Astrocyte (in vitro differentiated cells and primary cell): ENCODE results near the gene LARP6. TPM values are rescaled to one million over a fixed set of nuclear protein-coding genes. Genes with fewer than 3 reads are reported as not detected.

ENCODE experiments used
- DNase-seq: peaks from one replicate; pipeline ENCODE4 v3.0.0-alpha.2; 2010; ENCODE audit warnings: low read depth
- FAIRE-seq: peaks from 2 replicates; lab custom pipeline; 2011; peaks lifted over from hg19 to GRCh38; lab: Jason Lieb, UNC
- H2AFZ ChIP-seq: 2 replicates; pipeline ENCODE4 v1.6.0; 2012; ENCODE audit warnings: low read depth, low read length, inconsistent platforms
- H3K27ac ChIP-seq: 2 replicates; pipeline ENCODE4 v1.5.1; 2011; ENCODE audit warnings: low read depth, low read length, inconsistent platforms
- H3K27me3 ChIP-seq: 2 replicates; pipeline ENCODE4 v1.6.0; 2011; ENCODE audit warnings: low read length, inconsistent platforms; ENCODE audit not compliant: insufficient read depth
- H3K36me3 ChIP-seq: 2 replicates; pipeline ENCODE4 v1.5.1; 2011; ENCODE audit warnings: low read length, inconsistent platforms; ENCODE audit not compliant: insufficient read depth
- H3K4me1 ChIP-seq: 2 replicates; pipeline ENCODE4 v1.5.1; 2011; ENCODE audit warnings: low read length, inconsistent platforms; ENCODE audit not compliant: insufficient read depth
- H3K4me2 ChIP-seq: 2 replicates; pipeline ENCODE4 v1.6.0; 2012; ENCODE audit warnings: low read length, inconsistent platforms
- H3K4me3 ChIP-seq: 2 replicates; pipeline ENCODE4 v1.5.1; 2011; ENCODE audit warnings: low read depth, mild to moderate bottlenecking, low read length, inconsistent platforms; ENCODE audit not compliant: insufficient read depth
- H3K79me2 ChIP-seq: 2 replicates; pipeline ENCODE4 v1.6.0; 2012; ENCODE audit warnings: mild to moderate bottlenecking, low read length, inconsistent platforms; ENCODE audit not compliant: insufficient read depth
- H3K9ac ChIP-seq: 2 replicates; pipeline ENCODE4 v1.6.0; 2012; ENCODE audit warnings: mild to moderate bottlenecking, low read length, inconsistent platforms
- H3K9me3 ChIP-seq: 2 replicates; pipeline ENCODE4 v1.5.1; 2012; ENCODE audit warnings: low read depth, mild to moderate bottlenecking, low read length, inconsistent platforms; ENCODE audit not compliant: insufficient read depth
- H4K20me1 ChIP-seq: 2 replicates; pipeline ENCODE4 v1.6.0; 2012; ENCODE audit warnings: low read length, inconsistent platforms; ENCODE audit not compliant: insufficient read depth
- H3K27ac Mint-ChIP-seq: one replicate; pipeline ENCODE4 v1.8.0; 2021; ENCODE audit warnings: mild to moderate bottlenecking, mixed read lengths; ENCODE audit not compliant: unreplicated experiment
- H3K27me3 Mint-ChIP-seq: one replicate; pipeline ENCODE4 v1.8.0; 2021; ENCODE audit warnings: low read depth, mixed read lengths; ENCODE audit not compliant: unreplicated experiment
- H3K36me3 Mint-ChIP-seq: one replicate; pipeline ENCODE4 v1.8.0; 2021; ENCODE audit warnings: low read depth, mixed read lengths; ENCODE audit not compliant: unreplicated experiment
- H3K4me1 Mint-ChIP-seq: one replicate; pipeline ENCODE4 v1.8.0; 2021; ENCODE audit warnings: low read depth, mixed read lengths; ENCODE audit not compliant: unreplicated experiment
- H3K4me3 Mint-ChIP-seq: one replicate; pipeline ENCODE4 v1.8.0; 2021; ENCODE audit warnings: mild to moderate bottlenecking, moderate library complexity, mixed read lengths; ENCODE audit not compliant: unreplicated experiment
- H3K9me3 Mint-ChIP-seq: one replicate; pipeline ENCODE4 v1.8.0; 2021; ENCODE audit warnings: mild to moderate bottlenecking, mixed read lengths; ENCODE audit not compliant: unreplicated experiment
- EZH2 ChIP-seq: IDR thresholded peaks from 2 replicates; pipeline ENCODE4 v1.6.1; 2012; ENCODE audit warnings: mild to moderate bottlenecking, low read length, inconsistent platforms; ENCODE audit not compliant: insufficient read depth
- total RNA-seq: library from RNA; stranded (reverse); gene quantifications from 2 replicates; pipeline ENCODE4 v1.2.1, GENCODE V29; 2021
- TF ChIP-seq, protein P1 (sequence below): IDR thresholded peaks from 2 replicates; pipeline ENCODE4 v1.5.1; 2011; ENCODE audit warnings: low read depth, mild to moderate bottlenecking, inconsistent platforms, low read length, moderate library complexity; ENCODE audit not compliant: insufficient read depth

Gene LARP6
- total RNA-seq, 1 donor from 2014 or later: 61.5 TPM

DNA sequence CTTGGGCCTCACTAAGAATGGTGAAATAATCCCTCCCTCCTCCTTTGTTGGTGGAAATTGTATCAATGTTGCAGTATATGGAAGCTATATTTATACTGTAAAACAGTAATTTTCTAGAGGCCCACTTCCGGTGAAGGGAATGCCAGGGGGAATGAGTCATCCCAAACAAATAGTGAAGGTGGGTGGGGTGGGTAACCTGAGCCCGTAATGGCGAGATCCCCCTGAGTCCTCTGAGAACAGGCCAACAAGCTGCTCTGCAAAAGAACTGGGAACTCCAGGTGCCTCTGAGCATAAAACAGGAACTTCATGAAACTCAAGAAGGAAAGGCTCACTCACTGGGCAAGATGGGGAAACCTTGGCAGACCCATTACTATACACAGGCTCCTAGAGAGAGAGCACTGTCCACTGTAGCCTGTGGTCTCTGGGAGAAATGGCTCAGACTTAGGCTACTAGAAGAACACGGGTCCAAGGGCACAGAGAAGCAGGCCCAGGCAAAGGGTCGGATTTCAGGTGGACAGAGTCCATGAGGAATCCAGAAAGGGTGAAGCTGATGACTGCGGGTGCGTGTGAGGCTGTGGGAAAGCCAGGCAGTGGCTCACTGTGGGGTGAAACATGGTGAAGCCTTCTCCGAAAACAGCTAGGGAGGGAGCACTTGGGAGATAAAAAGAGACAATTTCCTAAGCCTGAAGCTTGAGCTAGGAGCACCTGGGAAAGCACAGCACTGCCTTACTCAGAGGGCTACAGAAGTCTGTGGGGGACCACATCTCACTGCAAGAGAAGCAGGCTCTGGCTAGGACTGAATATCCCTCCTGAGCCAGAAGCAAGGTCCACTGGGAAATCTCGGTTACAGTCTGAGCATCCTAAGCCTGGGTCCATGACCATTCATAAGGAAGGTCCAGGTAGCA, 19.8 kb downstream of the LARP6 start:
- Mint-ChIP-seq H3K27ac (no peak overlapping the region), H3K4me1 (peaks cover 38% of the 10 kb centered on the region), H3K9me3 (peaks cover 2% of the 10 kb centered on the region), H3K27me3 (no peaks in the 10 kb centered on the region), H3K36me3 (peaks cover 44% of the 10 kb centered on the region), H3K4me3 (no peak overlapping the region)
- Histone ChIP-seq H3K4me1 (peaks cover 13% of the 10 kb centered on the region), H3K4me2 (peak overlapping the region; percentile 76), H3K4me3 (peak overlapping the region; percentile 19), H3K27ac (peak overlapping the region; percentile 63), H2AFZ (peak overlapping the region; percentile 22), H3K36me3 (peaks cover 35% of the 10 kb centered on the region), H4K20me1 (peaks cover 18% of the 10 kb centered on the region), H3K79me2 (peaks cover 8% of the 10 kb centered on the region), H3K27me3 (no peaks in the 10 kb centered on the region), H3K9me3 (no peaks in the 10 kb centered on the region), H3K9ac (peak overlapping the region; percentile 35)
- TF ChIP-seq, protein P1, sequence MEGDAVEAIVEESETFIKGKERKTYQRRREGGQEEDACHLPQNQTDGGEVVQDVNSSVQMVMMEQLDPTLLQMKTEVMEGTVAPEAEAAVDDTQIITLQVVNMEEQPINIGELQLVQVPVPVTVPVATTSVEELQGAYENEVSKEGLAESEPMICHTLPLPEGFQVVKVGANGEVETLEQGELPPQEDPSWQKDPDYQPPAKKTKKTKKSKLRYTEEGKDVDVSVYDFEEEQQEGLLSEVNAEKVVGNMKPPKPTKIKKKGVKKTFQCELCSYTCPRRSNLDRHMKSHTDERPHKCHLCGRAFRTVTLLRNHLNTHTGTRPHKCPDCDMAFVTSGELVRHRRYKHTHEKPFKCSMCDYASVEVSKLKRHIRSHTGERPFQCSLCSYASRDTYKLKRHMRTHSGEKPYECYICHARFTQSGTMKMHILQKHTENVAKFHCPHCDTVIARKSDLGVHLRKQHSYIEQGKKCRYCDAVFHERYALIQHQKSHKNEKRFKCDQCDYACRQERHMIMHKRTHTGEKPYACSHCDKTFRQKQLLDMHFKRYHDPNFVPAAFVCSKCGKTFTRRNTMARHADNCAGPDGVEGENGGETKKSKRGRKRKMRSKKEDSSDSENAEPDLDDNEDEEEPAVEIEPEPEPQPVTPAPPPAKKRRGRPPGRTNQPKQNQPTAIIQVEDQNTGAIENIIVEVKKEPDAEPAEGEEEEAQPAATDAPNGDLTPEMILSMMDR: no peak
- TF ChIP-seq EZH2: no peak
- DNase-seq (peak; percentile 79), FAIRE-seq (peak; percentile 78)

DNA sequence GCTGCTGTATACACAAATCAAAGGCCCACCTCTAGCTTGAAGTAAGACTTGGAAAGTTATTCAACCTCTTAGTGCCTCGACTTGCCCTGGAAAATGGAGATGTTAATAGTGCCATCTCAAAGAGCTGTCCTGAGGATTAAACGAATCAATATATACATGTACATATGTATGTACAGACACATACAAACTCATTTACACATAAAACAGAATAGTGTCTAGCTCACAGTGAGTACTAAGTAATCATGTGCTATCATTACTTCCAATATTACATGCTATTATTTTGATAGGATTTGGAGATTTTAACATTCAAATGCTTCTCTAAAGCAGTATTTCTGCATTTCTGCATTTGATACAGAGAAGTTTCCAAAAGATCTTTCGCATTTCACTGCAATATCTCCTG, 20.5 kb downstream of the LARP6 start:
- no peaks in the 10 kb centered on the region for H3K27me3 ChIP-seq
- H3K9me3 ChIP-seq: no peaks in the 10 kb centered on the region
- Mint-ChIP-seq H3K9me3 (peaks cover 2% of the 10 kb centered on the region), H3K4me3 (peak overlapping the region; percentile 18), H3K36me3 (peaks cover 44% of the 10 kb centered on the region), H3K27ac (peak overlapping the region; percentile 22), H3K4me1 (peaks cover 38% of the 10 kb centered on the region), H3K27me3 (no peaks in the 10 kb centered on the region)
- H4K20me1 ChIP-seq: peaks cover 18% of the 10 kb centered on the region
- FAIRE-seq (peak; percentile 76), DNase-seq (no peak)
- H3K4me1 ChIP-seq: peaks cover 13% of the 10 kb centered on the region
- H3K36me3 ChIP-seq: peaks cover 35% of the 10 kb centered on the region
- H3K79me2 ChIP-seq: peaks cover 8% of the 10 kb centered on the region
- no peak overlapping the region for H2AFZ ChIP-seq
- no peak overlapping the region for H3K9ac ChIP-seq
- TF ChIP-seq EZH2: no peak
- TF ChIP-seq, protein P1: no peak
- H3K4me3 ChIP-seq: peak overlapping the region; percentile 19
- peak overlapping the region; percentile 63 for H3K27ac ChIP-seq
- H3K4me2 ChIP-seq: peak overlapping the region; percentile 76

DNA sequence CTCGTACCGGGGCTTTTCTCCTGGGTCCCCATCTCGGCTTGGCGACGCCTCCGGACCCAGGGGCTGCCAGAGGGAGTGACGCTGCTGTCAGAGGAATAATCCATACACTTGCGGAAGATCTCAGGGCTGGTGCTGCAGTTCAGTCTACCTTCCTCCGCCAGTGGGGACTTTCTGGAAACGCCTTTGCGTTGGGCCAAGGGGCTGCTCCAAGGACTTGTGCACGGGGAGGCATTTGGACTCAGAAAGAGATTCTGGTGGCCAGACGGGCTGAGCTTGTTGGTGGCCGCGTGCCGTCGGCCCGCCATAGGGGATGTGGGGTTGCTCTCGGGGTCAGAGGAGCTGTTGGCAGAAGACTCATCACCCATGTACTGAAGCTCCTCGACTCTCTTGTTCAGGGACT, 21.8 kb downstream of the LARP6 start:
- Mint-ChIP-seq H3K9me3 (peaks cover 2% of the 10 kb centered on the region), H3K27ac (no peak overlapping the region), H3K27me3 (no peaks in the 10 kb centered on the region), H3K4me1 (peaks cover 41% of the 10 kb centered on the region), H3K36me3 (peaks cover 44% of the 10 kb centered on the region), H3K4me3 (no peak overlapping the region)
- Histone ChIP-seq H3K36me3 (peaks cover 35% of the 10 kb centered on the region), H3K27ac (no peak overlapping the region), H3K79me2 (peaks cover 3% of the 10 kb centered on the region), H3K4me3 (no peak overlapping the region), H2AFZ (no peak overlapping the region), H4K20me1 (peaks cover 15% of the 10 kb centered on the region), H3K9ac (no peak overlapping the region), H3K27me3 (no peaks in the 10 kb centered on the region), H3K4me1 (peaks cover 13% of the 10 kb centered on the region), H3K9me3 (no peaks in the 10 kb centered on the region), H3K4me2 (no peak overlapping the region)
- no peak for DNase-seq
- FAIRE-seq: no peak
- no peak for TF ChIP-seq EZH2
- TF ChIP-seq, protein P1: no peak
